ENCODE results near the gene IGSF3.
"Not testable (repeated sequence)": the region's sequence is repeated elsewhere in the genome, so short reads cannot be mapped to it uniquely, and the experiment has no call there.

The IGSF3 gene

GRCh38 chr1:116645802-116646672, 21.5 kb downstream of the IGSF3 start:
- H3K4me3 ChIP-seq (ENCODE audit: low read depth in 1 of 2, low read length in 2 of 2); DNase-seq; H3K4me1 ChIP-seq (ENCODE audit: insufficient read depth, low read length); H3K4me2 ChIP-seq (ENCODE audit: insufficient read depth, low read length); H3K9me3 ChIP-seq (ENCODE audit: insufficient read depth, low read length, severe bottlenecking); H3K9ac ChIP-seq (ENCODE audit: low read depth, low read length); H2AFZ ChIP-seq (ENCODE audit: low read depth, low read length); H4K20me1 ChIP-seq (ENCODE audit: insufficient read depth, low read length); H3K27me3 ChIP-seq (ENCODE audit: insufficient read depth, low read length, poor library complexity); H3K36me3 ChIP-seq (ENCODE audit: insufficient read depth, low read length); H3K27ac ChIP-seq (ENCODE audit: low read length); H3K79me2 ChIP-seq (ENCODE audit: insufficient read depth, low read length); ATAC-seq (ENCODE audit: insufficient read depth, low read depth): not testable (repeated sequence)

- not testable (repeated sequence) for H3K36me3 ChIP-seq (ENCODE audit: insufficient read depth, low read length); H3K4me2 ChIP-seq (ENCODE audit: insufficient read depth, low read length); ATAC-seq (ENCODE audit: insufficient read depth, low read depth); H4K20me1 ChIP-seq (ENCODE audit: insufficient read depth, low read length); H3K4me3 ChIP-seq (ENCODE audit: low read depth in 1 of 2, low read length in 2 of 2); H3K9me3 ChIP-seq (ENCODE audit: insufficient read depth, low read length, severe bottlenecking); H3K9ac ChIP-seq (ENCODE audit: low read depth, low read length); H3K27ac ChIP-seq (ENCODE audit: low read length); H3K79me2 ChIP-seq (ENCODE audit: insufficient read depth, low read length); H3K27me3 ChIP-seq (ENCODE audit: insufficient read depth, low read length, poor library complexity); H2AFZ ChIP-seq (ENCODE audit: low read depth, low read length); DNase-seq; H3K4me1 ChIP-seq (ENCODE audit: insufficient read depth, low read length)
Observed at GRCh38 chr1:116644993-116645392, 22.5 kb downstream of the IGSF3 start.

GRCh38 chr1:116644096-116644495, 23.4 kb downstream of the IGSF3 start:
- not testable (repeated sequence) for H3K27ac ChIP-seq (ENCODE audit: low read length); ATAC-seq (ENCODE audit: insufficient read depth, low read depth); H3K4me3 ChIP-seq (ENCODE audit: low read depth in 1 of 2, low read length in 2 of 2); H3K27me3 ChIP-seq (ENCODE audit: insufficient read depth, low read length, poor library complexity); H3K79me2 ChIP-seq (ENCODE audit: insufficient read depth, low read length); H2AFZ ChIP-seq (ENCODE audit: low read depth, low read length); H3K4me1 ChIP-seq (ENCODE audit: insufficient read depth, low read length); H3K9me3 ChIP-seq (ENCODE audit: insufficient read depth, low read length, severe bottlenecking); H3K4me2 ChIP-seq (ENCODE audit: insufficient read depth, low read length); H4K20me1 ChIP-seq (ENCODE audit: insufficient read depth, low read length); H3K36me3 ChIP-seq (ENCODE audit: insufficient read depth, low read length); DNase-seq; H3K9ac ChIP-seq (ENCODE audit: low read depth, low read length)

- H2AFZ ChIP-seq (ENCODE audit: low read depth, low read length); DNase-seq; H3K27ac ChIP-seq (ENCODE audit: low read length); H3K36me3 ChIP-seq (ENCODE audit: insufficient read depth, low read length); H3K9ac ChIP-seq (ENCODE audit: low read depth, low read length); H3K27me3 ChIP-seq (ENCODE audit: insufficient read depth, low read length, poor library complexity); H3K4me2 ChIP-seq (ENCODE audit: insufficient read depth, low read length); H3K9me3 ChIP-seq (ENCODE audit: insufficient read depth, low read length, severe bottlenecking); H3K79me2 ChIP-seq (ENCODE audit: insufficient read depth, low read length); H3K4me1 ChIP-seq (ENCODE audit: insufficient read depth, low read length); H4K20me1 ChIP-seq (ENCODE audit: insufficient read depth, low read length); H3K4me3 ChIP-seq (ENCODE audit: low read depth in 1 of 2, low read length in 2 of 2); ATAC-seq (ENCODE audit: insufficient read depth, low read depth): not testable (repeated sequence)
Observed at GRCh38 chr1:116643281-116643751, 24.2 kb downstream of the IGSF3 start.

- H4K20me1 ChIP-seq (ENCODE audit: insufficient read depth, low read length); ATAC-seq (ENCODE audit: insufficient read depth, low read depth); H3K4me2 ChIP-seq (ENCODE audit: insufficient read depth, low read length); H3K9ac ChIP-seq (ENCODE audit: low read depth, low read length); H3K36me3 ChIP-seq (ENCODE audit: insufficient read depth, low read length); H3K27me3 ChIP-seq (ENCODE audit: insufficient read depth, low read length, poor library complexity); H3K27ac ChIP-seq (ENCODE audit: low read length); H3K9me3 ChIP-seq (ENCODE audit: insufficient read depth, low read length, severe bottlenecking); H3K79me2 ChIP-seq (ENCODE audit: insufficient read depth, low read length); H3K4me1 ChIP-seq (ENCODE audit: insufficient read depth, low read length); H3K4me3 ChIP-seq (ENCODE audit: low read depth in 1 of 2, low read length in 2 of 2); H2AFZ ChIP-seq (ENCODE audit: low read depth, low read length); DNase-seq: not testable (repeated sequence)
Observed at GRCh38 chr1:116642311-116643280, 24.9 kb downstream of the IGSF3 start.

GRCh38 chr1:116637583-116637982, 29.9 kb downstream of the IGSF3 start:
- not testable (repeated sequence) for H3K27me3 ChIP-seq (ENCODE audit: insufficient read depth, low read length, poor library complexity); H2AFZ ChIP-seq (ENCODE audit: low read depth, low read length); ATAC-seq (ENCODE audit: insufficient read depth, low read depth)

GRCh38 chr1:116636584-116636983, 30.9 kb downstream of the IGSF3 start:
- H3K36me3 ChIP-seq (ENCODE audit: insufficient read depth, low read length); H3K4me2 ChIP-seq (ENCODE audit: insufficient read depth, low read length): not testable (repeated sequence)

More at GRCh38 chr1:116637583-116637982, 29.9 kb downstream of the IGSF3 start:
- H4K20me1 ChIP-seq (ENCODE audit: insufficient read depth, low read length); H3K79me2 ChIP-seq (ENCODE audit: insufficient read depth, low read length); H3K4me1 ChIP-seq (ENCODE audit: insufficient read depth, low read length); DNase-seq; H3K9me3 ChIP-seq (ENCODE audit: insufficient read depth, low read length, severe bottlenecking); H3K9ac ChIP-seq (ENCODE audit: low read depth, low read length); H3K27ac ChIP-seq (ENCODE audit: low read length); H3K4me3 ChIP-seq (ENCODE audit: low read depth in 1 of 2, low read length in 2 of 2); H3K36me3 ChIP-seq (ENCODE audit: insufficient read depth, low read length); H3K4me2 ChIP-seq (ENCODE audit: insufficient read depth, low read length): not testable (repeated sequence)

GRCh38 chr1:116634386-116634785, 33.1 kb downstream of the IGSF3 start:
- H4K20me1 ChIP-seq (ENCODE audit: insufficient read depth, low read length); H3K4me2 ChIP-seq (ENCODE audit: insufficient read depth, low read length); H3K9ac ChIP-seq (ENCODE audit: low read depth, low read length); H2AFZ ChIP-seq (ENCODE audit: low read depth, low read length); DNase-seq; ATAC-seq (ENCODE audit: insufficient read depth, low read depth); H3K36me3 ChIP-seq (ENCODE audit: insufficient read depth, low read length); H3K79me2 ChIP-seq (ENCODE audit: insufficient read depth, low read length); H3K27me3 ChIP-seq (ENCODE audit: insufficient read depth, low read length, poor library complexity); H3K4me1 ChIP-seq (ENCODE audit: insufficient read depth, low read length); H3K27ac ChIP-seq (ENCODE audit: low read length); H3K4me3 ChIP-seq (ENCODE audit: low read depth in 1 of 2, low read length in 2 of 2); H3K9me3 ChIP-seq (ENCODE audit: insufficient read depth, low read length, severe bottlenecking): not testable (repeated sequence)

More at GRCh38 chr1:116636584-116636983, 30.9 kb downstream of the IGSF3 start:
- not testable (repeated sequence) for H3K27ac ChIP-seq (ENCODE audit: low read length); H3K9ac ChIP-seq (ENCODE audit: low read depth, low read length); H3K27me3 ChIP-seq (ENCODE audit: insufficient read depth, low read length, poor library complexity); H2AFZ ChIP-seq (ENCODE audit: low read depth, low read length); ATAC-seq (ENCODE audit: insufficient read depth, low read depth); H3K79me2 ChIP-seq (ENCODE audit: insufficient read depth, low read length); H3K4me3 ChIP-seq (ENCODE audit: low read depth in 1 of 2, low read length in 2 of 2); H4K20me1 ChIP-seq (ENCODE audit: insufficient read depth, low read length); H3K4me1 ChIP-seq (ENCODE audit: insufficient read depth, low read length); H3K9me3 ChIP-seq (ENCODE audit: insufficient read depth, low read length, severe bottlenecking); DNase-seq
